Skeletal muscle cell (primary cell): ENCODE data around the gene TBC1D16.
A peak's percentile ranks its signal among the peaks of the same experiment; 100 is the strongest.

Source experiments
- DNase-seq: peaks from one replicate; pipeline ENCODE4 v3.0.0-alpha.2; 2010; ENCODE audit warnings: low read depth
- H3K4me3 ChIP-seq: 2 replicates; pipeline ENCODE4 v1.5.1; 2011; ENCODE audit warnings: low read depth, mild to moderate bottlenecking, control low read depth, low read length, moderate library complexity

Gene TBC1D16

DNA sequence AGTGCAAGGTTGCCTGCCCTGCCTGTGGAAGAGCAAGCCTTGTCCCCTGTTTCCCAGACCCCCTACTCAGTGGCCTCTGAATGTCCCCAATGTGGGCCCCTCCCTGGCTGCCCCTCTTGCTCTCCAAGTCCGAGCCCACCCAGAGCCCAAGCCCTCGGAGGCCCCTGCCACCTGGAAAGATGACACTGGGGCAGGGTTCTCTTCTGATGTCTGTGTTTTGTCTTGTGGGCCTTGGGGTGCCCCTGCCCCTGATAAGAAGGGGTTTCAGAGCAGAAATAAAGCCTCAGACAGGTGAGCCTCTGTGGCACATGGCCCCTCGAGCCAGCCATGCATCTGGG is 111.1 kb downstream of the TBC1D16 start:
- DNase-seq: no peak
- H3K4me3 ChIP-seq: no peak overlapping the region

DNA sequence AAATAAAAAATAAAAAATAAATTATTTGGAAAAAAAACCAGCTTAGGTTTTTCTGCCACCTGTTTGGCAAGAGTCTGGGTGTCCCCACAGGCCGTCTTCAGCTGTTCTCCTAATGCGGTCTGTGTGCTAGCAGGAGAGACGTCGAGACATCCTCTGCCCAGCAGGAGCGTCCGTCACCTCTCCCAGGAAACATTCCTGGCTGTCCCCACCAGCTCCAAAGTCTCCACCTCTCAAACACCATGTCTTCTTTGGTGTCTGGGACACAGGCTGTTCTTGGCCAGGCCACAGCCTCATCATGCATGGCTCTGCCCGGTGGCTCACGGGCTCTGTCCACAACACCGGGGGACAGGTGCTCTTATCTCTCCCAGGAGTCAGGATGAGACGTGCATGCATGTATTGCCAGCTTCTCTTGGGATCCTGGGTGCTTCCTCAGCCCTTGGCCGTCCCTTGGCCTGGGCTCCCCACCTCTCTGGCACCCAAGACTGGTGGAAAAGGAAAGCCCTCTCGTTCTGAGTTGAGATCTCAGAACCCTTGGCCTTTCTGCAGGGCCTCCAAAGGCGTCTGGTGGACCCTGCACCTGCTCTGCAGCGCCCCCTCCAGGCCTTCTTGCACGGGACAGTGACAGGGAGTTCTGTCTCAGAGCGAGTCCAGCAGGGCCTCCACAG is 111.6 kb downstream of the TBC1D16 start:
- no peak overlapping the region for H3K4me3 ChIP-seq
- no peak for DNase-seq

DNA sequence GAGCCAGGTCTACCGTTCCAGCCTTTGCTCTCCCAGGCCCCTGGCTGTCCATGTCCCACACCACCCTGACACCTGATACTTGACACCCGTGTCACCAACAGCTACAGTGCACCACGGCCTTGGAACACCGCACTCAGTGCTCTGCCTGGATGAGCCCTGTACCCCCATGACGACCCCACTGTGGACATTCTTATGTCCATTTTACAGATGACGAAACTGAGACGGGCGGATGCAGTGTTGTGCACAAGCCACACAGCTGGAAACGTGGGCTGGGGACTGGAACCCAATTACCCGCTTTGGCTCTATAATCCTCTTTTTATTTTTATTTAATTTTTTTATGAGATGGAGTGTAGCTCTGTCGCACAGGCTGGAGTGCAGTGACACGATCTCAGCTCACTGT is 112.9 kb downstream of the TBC1D16 start:
- no peak overlapping the region for H3K4me3 ChIP-seq
- DNase-seq: no peak

DNA sequence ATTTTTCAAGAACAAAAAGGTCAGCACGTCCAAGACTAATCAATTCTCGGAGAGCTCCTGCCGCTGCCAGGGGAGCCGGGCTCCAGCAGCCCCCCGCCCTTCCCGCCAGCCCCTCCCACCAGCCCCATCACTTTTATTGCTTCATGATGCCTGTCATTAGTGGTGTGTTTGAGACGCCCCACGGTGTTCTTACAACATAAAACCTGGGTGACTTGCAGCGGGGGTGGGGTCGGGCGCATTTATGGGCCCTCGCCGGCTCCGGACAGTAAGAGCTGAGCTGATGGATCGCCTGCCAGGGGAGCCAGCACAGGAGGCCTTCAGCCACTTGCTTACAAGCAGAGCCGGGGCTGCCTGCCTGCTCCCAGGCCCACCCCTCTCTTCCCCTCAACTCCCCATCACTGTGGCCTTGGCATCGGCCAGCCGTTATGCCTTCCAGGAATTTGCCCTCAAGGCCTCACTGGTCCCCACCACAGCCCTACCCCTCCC is 113.5 kb downstream of the TBC1D16 start:
- DNase-seq: no peak

DNA sequence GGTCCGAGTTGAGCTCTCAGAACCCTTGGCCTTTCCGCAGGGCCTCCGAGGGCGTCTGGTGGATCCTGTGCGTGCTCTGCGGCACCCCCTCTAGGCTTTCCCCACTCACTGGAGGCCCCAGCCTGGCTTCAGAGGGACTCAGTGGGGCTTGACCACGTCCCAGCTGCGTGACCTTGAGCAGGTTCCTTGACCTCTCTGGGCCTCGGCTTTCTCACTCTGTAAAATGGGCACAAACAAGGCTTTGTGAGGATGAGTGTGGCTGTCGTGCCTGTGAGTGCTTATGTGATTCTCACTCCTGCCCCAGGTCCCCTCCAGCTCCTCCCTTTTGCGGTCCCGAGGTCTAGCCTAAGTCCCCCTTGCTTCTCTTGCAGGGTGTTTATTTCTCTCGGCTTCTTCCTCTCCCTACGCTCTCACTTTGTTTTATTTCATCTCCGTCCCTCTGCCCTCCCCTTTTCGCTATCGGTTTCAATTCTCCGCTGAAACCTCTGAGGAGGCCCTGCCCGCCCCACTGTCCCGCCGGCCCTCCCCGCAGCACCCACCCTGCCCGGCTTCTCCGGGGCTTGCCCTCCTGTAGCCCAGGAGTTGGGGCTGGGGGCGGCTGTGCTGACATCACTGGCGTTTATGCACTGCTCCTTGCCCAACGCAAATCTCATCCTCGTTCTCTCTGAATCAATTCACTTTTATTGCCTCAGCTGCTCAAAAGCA is 114.1 kb downstream of the TBC1D16 start:
- no peak for DNase-seq
- H3K4me3 ChIP-seq: peak overlapping the region; percentile 14

More for the DNA sequence above, 113.5 kb downstream of the TBC1D16 start:
- H3K4me3 ChIP-seq: no peak overlapping the region

DNA sequence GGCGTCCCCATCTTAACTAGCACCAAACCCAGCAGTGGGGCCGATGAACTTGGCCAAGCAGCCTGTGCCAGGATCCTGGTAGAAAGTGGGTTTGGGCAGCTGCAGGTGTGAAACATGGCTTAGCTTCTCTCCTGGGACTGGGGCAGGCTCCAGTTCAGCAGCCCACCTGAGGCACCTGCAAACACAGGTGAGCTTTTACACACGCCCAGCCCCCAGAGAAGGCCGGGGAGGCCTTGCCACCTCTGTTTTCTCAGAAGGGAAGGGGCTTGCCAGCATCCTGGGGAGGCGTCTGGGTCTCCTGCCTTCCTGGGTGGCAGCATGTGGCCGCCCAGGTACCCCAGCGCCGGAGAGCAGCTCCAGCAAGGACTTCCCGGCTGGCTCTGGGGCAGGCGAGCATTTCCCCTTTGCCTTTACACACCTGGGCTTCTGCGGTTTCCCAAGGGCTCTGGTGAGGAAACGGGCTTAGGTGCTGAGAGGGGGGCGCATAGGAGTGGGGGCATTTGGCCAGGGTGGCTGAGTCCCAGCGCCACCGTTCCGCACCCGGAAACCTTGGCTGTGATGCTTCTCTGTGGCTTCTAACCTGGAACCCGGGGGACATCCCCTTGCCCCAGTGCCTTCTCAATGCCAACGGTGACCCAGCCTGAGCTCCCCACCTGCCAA is 114.8 kb downstream of the TBC1D16 start:
- DNase-seq: no peak
- no peak overlapping the region for H3K4me3 ChIP-seq

DNA sequence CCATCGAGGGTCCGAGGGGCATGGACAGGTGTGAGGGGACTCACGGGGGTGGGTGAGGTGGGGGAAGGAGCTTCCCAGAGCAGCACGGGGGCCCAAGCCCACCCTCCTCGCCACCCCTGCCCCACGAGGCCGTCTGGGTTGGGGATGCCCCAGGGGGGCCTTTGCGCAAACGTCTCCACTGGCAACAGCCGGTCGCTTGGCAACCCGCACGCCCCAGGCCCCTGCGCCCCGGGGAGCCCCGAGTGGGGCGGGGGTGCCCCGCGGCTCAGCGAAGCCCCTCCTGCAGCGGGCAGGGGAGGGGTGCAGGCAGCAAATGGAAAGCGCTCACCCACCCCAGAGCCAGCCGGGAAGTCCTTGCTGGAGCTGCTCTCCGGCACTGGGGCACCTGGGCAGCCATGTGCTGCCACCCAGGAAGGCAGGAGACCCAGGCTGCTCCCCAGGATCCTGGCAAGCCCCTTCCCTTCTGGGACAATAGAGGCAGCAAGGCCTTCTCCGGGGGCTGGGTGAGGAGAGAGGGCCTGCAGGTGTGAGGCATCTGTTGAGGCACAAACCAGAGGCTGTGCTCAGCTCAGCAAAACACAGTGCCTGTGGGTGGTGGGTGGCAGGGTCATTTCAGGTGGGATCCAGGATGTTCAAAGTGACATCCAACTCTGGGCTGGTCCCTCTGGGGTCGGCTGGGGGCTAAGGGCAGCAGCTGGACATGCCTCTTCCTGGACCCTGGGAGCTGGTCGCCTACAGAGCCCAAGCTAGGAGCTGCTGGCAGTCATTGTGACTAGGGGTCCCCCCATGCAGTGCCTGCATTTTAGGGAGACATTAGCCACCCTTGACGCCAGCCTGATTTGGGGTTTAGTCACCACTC is 115.6 kb downstream of the TBC1D16 start:
- no peak for DNase-seq
- H3K4me3 ChIP-seq: no peak overlapping the region

DNA sequence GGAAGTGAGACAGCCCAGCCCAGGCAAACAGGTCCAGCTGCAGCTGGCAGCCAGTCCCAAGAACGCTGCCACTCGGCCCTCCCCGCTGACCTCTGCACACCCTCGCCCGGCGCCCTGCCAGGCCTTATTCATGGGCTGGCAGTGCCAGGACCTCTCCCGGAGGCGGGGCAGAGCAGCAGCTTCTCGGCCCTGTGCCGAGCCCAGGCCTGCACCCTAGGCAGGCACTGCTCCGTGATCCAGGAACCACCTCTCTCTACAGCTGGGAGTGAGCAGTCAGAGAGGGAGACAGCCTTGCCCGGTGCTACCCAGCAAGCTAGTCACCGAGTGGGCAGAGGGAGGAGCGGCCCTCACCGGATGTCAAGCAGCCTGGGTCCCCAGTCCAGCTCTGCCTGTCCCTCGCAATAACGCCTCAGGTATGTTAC is 116.5 kb downstream of the TBC1D16 start:
- no peak for DNase-seq

DNA sequence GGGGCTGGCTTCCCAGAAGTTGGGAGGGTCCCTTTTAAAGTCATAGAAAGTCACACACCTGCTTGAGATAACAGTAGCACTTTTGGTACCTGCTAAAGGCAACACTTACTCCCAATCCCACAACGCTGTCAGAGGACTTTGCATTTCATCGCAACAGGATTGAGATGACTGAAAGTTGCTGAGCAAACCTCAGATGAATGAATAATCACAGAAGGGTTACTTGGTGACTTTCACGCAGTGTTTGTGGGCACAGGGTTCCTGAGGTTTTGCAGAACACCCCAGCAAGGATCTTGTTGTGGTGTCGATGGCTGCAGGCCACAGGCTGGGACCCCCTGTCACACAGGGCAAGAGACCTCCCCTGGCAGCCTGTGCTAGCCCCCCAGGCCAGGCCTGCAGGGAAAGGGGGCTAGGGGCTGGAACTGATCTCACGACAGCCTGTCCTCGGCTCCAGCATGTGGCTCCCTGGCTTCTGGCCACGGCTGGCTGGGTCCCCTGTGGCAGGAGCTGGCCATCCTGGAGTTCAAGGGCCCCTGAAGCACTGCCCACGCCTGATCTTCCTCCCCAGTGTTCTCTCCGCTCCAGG is 117.0 kb downstream of the TBC1D16 start:
- DNase-seq: no peak
- no peak overlapping the region for H3K4me3 ChIP-seq

More for the DNA sequence above, 116.5 kb downstream of the TBC1D16 start:
- no peak overlapping the region for H3K4me3 ChIP-seq

DNA sequence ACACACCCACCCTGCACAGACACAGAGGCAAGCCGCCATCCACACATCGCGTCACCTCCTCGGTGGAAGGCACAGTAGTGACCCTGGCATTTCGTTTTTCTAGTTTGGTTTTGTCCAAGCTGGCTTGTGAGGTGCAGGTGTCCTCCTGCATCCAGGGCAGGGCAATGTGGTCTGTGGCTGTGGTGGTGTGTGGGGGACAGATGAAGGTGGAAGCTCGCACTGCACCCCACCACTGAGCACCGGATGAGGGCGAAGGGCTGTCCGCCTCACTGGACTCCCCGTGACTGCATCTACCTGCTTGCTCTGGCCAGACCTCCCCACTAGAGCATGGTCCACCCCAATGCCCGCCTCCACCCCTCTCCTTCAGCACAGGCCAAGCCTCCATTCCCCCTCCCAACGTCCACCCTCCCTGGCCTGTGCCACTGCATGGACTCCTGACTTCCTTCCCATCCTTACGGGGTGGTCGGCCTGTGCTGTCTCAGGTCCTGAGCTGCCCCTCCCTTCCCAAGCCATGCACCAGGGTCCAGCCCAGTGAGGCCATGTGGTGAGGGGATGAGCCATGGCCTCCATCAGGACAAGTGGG is 117.7 kb downstream of the TBC1D16 start:
- no peak overlapping the region for H3K4me3 ChIP-seq
- DNase-seq: no peak

DNA sequence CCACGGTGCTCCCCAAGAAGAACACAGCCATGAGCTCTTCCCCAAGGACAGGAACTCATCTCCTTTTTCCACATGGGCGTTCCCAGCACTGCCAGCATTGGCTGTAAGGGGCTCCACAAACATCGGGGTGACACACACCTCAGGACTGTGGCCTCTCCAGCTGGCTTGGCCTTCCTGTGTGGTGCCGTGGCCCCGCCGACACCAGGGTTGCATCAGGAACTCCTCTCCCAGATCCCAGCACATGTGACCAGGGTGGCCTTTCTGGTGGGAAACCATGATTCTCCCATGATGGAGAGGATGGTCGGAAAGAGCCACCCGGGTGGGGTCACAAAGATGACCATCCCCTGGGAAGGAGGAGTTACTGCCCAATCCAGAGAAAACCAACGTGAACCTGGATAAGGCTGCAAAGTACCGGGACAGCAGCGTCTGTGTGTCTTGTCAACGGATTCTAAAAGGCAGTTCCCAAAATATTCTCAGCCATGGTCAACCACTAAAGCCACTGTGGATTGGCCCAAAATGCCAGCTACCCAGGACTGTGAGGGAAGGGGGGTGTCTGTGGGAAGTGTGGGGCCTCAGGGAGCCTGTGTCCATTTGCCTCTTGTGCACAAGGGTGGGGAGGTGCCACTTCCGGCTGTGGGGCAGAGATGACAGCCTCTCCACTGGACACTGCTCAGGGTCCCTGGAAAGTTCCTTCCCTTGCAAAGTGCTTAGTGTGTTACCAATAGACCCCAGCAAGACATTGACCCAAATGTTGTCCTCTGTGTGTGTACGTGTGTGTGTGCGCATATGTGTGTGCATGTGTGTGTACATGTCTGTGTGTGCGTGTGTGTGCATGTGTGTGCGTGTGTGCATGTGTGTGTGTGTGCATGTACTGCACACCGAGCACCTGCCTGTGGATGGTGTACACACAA is 118.4 kb downstream of the TBC1D16 start:
- no peak for DNase-seq
- H3K4me3 ChIP-seq: no peak overlapping the region

DNA sequence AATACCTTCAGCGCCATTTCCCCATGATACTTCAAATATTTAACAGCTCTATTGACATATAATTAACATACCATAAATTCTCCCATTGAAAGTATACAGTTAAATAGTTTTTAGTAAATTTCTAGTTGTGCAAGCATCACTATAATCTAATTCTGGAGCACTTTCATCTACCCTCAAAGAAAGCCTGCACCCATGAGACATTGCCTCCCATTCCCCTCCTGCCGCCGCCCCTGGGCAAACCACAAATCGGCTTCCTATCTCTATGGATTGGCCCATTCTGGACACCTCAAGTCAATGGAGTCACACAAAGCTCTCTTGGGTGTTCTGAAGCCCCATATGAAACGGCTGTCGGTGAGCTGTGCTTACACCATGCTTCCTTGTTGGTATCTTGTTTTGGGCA is 119.2 kb downstream of the TBC1D16 start:
- DNase-seq: no peak
- no peak overlapping the region for H3K4me3 ChIP-seq

DNA sequence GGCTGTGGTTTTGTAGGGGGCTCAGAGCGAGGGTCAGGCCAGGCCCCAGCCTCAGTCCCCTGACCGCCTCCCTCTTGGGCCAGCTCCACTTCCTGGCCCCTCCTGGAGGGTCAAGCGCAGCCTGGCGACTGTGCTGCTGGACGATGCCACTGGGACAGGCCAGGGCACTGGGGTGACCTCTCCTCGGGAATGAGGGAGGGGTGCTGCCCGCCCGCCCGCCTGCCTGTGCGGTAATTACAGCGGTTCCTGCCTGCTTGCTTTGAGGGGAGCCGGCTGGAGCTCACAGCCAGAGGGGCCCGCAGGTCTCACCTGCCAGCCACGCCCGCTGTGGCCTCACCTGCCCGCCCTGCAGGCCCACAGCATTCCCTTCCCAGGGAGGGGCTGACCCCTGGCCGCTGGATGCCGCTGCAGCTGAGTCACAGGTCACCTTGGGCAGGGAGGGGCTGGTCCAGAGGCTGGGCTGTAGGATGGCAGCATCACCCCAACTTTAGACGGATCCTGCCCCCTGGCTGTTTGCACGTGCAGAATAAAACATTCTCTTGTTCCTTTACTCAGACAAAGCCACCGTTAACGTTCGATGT is 119.7 kb downstream of the TBC1D16 start:
- H3K4me3 ChIP-seq: no peak overlapping the region
- DNase-seq: no peak

DNA sequence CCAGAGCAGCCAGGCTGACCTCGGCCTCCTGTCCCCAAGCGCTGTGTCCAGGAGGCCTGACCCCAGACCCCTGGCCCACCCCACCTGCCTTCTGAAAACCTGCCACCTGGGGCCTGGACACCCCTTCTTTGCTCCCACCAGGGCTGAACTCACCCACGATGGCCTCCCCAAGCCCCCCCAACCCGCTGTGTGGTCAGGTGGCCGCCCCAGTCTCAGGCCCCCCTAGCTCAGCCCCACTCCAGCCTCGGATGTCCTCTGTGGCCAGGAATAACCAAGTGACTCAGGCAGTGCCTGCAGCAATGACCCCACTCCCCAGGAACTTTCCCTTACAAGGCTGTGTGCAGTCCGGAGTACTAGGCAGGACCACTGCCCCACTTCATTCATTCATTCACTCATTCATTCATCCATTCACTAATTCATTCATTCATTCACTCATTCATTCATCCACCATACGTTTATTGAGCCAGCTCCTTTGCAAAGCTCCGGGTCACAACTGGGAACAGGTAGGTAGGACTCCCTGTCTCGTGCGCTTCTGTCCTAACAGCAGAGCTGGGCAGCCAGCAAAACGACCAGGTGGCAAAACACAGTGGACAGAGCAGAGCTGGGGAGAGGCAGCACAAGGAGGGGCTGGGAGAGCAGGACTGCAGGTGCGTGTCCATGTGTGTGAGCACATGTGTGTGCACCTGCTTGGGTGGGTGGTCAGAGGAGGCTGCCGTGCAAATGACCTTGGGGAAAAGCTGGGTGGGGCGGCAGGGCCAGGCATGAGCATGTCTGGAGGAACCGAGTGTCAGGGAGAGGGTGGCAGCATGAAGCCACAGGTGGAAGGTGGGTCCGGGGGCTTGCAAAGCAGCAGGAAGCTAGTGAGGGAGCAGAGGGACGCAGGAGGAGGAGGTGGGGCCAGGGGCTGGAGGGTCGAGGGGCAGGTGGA is 120.6 kb downstream of the TBC1D16 start:
- H3K4me3 ChIP-seq: no peak overlapping the region
- no peak for DNase-seq

DNA sequence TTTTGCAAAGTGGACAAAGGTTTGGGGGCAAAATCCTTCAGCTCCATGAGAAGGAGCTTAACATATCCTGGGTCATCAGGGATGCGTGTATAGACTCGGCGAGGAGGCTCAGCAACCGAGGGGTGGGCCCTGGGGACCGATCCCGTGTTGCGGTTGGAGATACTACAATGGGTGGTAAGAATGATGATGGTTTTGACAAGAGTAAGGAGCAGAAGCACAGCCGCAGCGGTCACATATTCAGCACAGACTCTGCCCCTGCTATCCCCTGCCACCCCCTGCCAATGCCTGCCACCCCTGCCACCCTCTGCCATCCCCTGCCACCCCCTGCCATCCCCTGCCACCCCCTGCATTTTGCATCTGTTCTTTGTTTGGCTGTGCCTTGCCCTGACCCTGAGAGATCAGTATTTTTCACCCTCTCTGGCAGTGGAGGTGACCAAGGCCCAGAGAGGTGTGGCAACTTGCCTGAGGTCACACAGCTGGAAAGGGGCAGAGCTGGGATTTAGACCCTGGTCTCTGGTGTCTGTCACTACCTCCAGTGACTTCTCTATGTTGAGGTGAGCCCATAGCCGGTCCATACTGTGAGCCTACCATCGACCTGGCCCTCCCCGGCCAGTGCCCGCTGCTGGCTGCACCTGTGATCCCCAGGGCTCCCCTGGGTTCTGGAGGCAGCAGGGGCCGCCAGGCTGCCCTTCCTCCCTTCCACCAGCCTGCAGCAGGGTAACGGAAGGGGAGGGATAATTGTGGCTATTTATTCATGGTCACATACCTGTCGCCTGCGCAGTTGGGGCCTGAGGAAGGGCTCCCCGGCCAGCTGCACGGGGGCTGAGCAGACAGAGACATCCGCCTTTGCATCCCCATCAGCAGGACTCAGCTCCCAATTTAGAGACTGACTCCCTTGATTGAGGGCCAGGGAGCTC is 121.5 kb downstream of the TBC1D16 start:
- no peak for DNase-seq
- H3K4me3 ChIP-seq: no peak overlapping the region

DNA sequence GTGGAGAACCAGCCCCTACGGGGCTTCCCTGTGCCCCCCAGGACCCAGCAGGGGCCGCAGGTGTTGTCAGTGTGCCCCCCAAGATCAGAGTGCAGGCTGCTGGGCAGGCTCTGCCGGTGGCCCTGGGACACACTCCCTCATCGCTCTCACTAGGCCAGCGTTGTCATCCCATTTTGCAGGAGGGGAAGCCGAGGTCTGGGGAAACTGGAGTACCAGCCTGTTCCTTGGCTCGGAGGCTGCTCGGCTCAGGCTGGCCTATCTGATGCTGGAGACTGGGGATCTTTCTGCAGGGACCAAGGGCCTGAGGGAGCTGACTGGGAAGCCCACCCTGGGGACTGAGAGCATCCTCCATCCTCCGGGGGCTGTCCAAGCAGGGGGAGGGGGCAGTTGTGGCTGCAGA is 122.2 kb downstream of the TBC1D16 start:
- no peak overlapping the region for H3K4me3 ChIP-seq
- no peak for DNase-seq
